ENCODE measurements around the gene ARL9. TPM values are rescaled to one million over a fixed set of nuclear protein-coding genes. Genes with fewer than 3 reads are reported as not detected.
A peak's percentile ranks its signal among the peaks of the same experiment; 100 is the strongest.
"Not testable (repeated sequence)": the region's sequence is repeated elsewhere in the genome, so short reads cannot be mapped to it uniquely, and the experiment has no call there.

ARL9 gene, protein sequence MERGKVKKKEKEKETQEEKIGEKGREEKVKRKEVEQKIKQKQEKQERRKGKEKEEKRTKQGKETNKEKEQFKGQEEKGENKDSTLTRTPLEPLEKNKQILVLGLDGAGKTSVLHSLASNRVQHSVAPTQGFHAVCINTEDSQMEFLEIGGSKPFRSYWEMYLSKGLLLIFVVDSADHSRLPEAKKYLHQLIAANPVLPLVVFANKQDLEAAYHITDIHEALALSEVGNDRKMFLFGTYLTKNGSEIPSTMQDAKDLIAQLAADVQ
- polyA plus RNA-seq = 1 to 10 TPM in 1 of 4 donors, under 1 TPM in 2, not detected in 1; 0.35 to 2.1 (median 0.54) TPM
- long read RNA-seq, donor 1 = 0 reads
- long read RNA-seq, donor 2 = 0 reads
- long read RNA-seq, donor 3 = 0 reads
- long read RNA-seq, donor 4 = 0 reads
- long read RNA-seq, donor 5, partial matches to known transcripts = 0 of 1 reads
- long read RNA-seq, donor 5, other reads (novel, unspliced or antisense) = 0 of 1 reads
- long read RNA-seq, donor 6 = 0 reads
- long read RNA-seq, donor 7 = 0 reads
- long read RNA-seq, donor 8 = 0 reads
- long read RNA-seq, donor 9 = 0 reads
- long read RNA-seq, donor 10 = 0 reads

DNA sequence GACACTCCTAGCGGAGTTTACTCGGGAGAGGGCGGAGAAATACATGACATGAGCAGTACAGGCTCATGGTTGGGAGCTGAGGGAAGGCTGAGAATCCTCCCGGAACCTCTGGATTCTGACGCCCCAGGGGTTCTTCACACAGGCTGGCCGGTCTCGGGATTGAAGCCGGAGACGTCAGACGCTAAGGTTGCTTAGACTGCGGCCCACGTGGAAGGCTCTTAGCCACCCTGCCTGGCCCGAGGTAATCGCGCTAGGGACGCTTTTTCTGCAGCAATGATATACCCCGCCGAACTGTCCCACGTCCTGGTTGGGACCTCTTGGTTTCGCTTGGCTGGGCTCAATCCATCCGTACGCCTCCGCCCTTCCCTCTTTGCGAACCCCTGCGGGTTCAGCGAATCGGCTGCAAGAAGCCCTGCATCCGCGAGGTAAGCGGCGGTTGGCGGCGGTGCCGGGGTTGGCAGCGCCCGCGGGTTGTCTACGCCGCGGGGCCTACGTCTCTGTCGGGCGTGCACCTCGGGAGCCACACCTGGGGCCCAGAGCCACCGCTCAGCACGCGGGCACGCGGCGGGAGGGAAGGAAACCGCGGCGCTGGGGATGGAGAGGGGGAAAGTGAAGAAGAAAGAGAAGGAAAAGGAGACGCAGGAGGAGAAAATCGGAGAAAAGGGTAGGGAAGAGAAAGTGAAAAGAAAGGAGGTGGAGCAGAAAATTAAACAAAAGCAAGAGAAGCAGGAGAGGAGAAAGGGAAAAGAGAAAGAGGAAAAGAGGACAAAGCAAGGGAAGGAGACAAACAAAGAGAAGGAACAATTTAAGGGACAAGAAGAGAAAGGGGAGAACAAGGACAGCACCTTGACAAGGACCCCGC is at the start of gene ARL9:
ARL9 (plus strand) TSS at position 523 of the 862 bp plus-strand sequence; CDS start at position 595, 72 bp downstream.
- DNase-seq (peak; percentile 71 to 78), FAIRE-seq (no peak)
- Histone ChIP-seq H3K9me3 (ENCODE audit: control insufficient read depth in 2 of 2, insufficient read depth in 1 of 2, low read depth in 1 of 2, low read length in 1 of 2) (no peaks in the 10 kb centered on the region), H3K4me1 (ENCODE audit: control insufficient read depth in 3 of 3, insufficient read depth in 2 of 3, low read depth in 1 of 3, low read length in 2 of 3) (peaks cover 0 to 9% (median 2%) of the 10 kb centered on the region in 3 donors), H3K27me3 (ENCODE audit: control insufficient read depth in 3 of 3, insufficient read depth in 3 of 3, low read length in 3 of 3) (peaks cover 0 to 11% (median 0%) of the 10 kb centered on the region in 3 donors), H3K36me3 (ENCODE audit: control insufficient read depth in 3 of 3, insufficient read depth in 2 of 3, low read depth in 1 of 3, low read length in 3 of 3) (peaks cover 3 to 7% (median 3%) of the 10 kb centered on the region in 3 donors), H3K4me3 (ENCODE audit: low read depth in 1 of 3, low read length in 3 of 3) (peak within 1 kb of the TSS; percentile 14 to 54 (median 43)), H3K27ac (ENCODE audit: low read depth in 1 of 3, low read length in 2 of 3) (peak within 1 kb of the TSS in 1 of 3 donors; percentile 78)
- WGBS, 3 donors = 1 to 5% (median 3%) methylated on average over 53 to 56 of the region's 56 CpGs

DNA sequence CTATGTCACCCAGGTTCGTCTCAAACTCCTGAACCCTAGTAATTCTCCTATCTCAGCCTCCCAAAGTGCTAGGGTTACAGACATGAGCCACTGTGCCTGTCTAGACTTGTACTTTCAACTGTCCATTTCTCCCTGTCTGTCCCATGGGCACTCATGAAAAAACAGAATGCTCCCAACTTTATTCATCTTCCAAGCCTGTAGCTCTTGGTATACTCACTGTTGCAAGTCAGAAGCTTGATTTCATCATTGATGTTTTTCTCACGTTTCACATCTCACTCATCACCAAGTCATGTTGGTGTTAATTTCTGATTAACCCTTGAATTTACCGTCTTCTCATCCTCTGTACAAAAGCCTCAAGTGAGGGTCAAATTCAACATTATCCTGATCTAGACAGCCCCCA is 45.5 kb upstream of the ARL9 start:
- Histone ChIP-seq H3K27me3 (ENCODE audit: control insufficient read depth in 3 of 3, insufficient read depth in 3 of 3, low read length in 3 of 3) (no peaks in the 10 kb centered on the region), H3K9me3 (ENCODE audit: control insufficient read depth in 2 of 2, insufficient read depth in 1 of 2, low read depth in 1 of 2, low read length in 1 of 2) (no peaks in the 10 kb centered on the region), H3K36me3 (ENCODE audit: control insufficient read depth in 3 of 3, insufficient read depth in 2 of 3, low read depth in 1 of 3, low read length in 3 of 3) (peaks cover 4 to 34% (median 5%) of the 10 kb centered on the region in 3 donors), H3K4me1 (ENCODE audit: control insufficient read depth in 3 of 3, insufficient read depth in 2 of 3, low read depth in 1 of 3, low read length in 2 of 3) (peaks cover 0 to 3% (median 0%) of the 10 kb centered on the region in 3 donors), H3K4me3 (ENCODE audit: low read depth in 1 of 3, low read length in 3 of 3) (no peak overlapping the region), H3K27ac (ENCODE audit: low read depth in 1 of 3, low read length in 2 of 3) (no peak overlapping the region)
- FAIRE-seq (no peak), DNase-seq (no peak)
- WGBS, 3 donors = 86 to 89% (median 87%) methylated on average over 3 of the region's 3 CpGs

DNA sequence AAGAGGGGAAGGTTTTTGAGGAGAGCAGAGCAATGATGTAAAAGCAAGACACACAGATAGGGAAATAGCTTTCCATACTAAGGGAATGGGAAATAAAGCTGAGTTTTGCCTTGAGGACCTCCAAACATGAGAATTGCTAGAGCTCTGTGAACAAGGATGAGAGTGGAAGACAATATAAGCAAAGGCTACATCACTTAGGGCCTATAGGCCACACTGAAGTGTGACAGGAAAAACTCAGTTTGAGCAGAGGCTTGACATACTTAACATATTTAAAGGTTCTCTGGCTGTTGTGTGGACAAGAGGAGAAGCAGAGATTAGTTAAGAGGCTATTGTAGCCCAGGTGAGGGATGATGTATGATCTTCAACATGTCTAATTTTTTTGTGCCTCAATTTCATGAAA is 43.4 kb upstream of the ARL9 start:
- H3K9me3 ChIP-seq (ENCODE audit: control insufficient read depth in 2 of 2, insufficient read depth in 1 of 2, low read depth in 1 of 2, low read length in 1 of 2) = no peaks in the 10 kb centered on the region
- FAIRE-seq = no peak
- H3K27me3 ChIP-seq (ENCODE audit: control insufficient read depth in 3 of 3, insufficient read depth in 3 of 3, low read length in 3 of 3) = no peaks in the 10 kb centered on the region
- H3K27ac ChIP-seq (ENCODE audit: low read depth in 1 of 3, low read length in 2 of 3) = no peak overlapping the region
- H3K4me3 ChIP-seq (ENCODE audit: low read depth in 1 of 3, low read length in 3 of 3) = no peak overlapping the region
- H3K36me3 ChIP-seq (ENCODE audit: control insufficient read depth in 3 of 3, insufficient read depth in 2 of 3, low read depth in 1 of 3, low read length in 3 of 3) = peaks cover 0 to 22% (median 3%) of the 10 kb centered on the region in 3 donors
- no peak for DNase-seq
- peaks cover 6 to 9% (median 9%) of the 10 kb centered on the region in 3 donors for H3K4me1 ChIP-seq (ENCODE audit: control insufficient read depth in 3 of 3, insufficient read depth in 2 of 3, low read depth in 1 of 3, low read length in 2 of 3)

DNA sequence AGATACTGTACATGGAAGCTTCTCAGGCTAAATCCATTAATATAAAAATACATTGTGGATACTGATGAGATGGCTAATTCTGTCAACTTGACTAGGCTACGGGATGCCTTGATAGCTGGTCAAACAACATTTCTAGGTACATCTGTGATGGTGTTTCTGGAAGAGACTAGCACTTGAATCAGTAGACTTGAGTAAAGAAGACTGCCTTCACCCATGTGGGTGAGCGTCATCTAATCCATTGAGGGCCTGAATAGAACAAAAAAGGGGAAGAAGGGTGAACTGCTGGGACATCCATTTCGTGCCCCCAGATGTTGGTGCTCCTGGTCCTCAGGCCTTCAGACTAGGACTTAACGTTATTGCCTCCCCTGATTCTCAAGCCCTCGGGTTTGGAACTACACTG is 41.9 kb upstream of the ARL9 start:
- Histone ChIP-seq H3K27ac (ENCODE audit: low read depth in 1 of 3, low read length in 2 of 3) (no peak overlapping the region), H3K27me3 (ENCODE audit: control insufficient read depth in 3 of 3, insufficient read depth in 3 of 3, low read length in 3 of 3) (no peaks in the 10 kb centered on the region), H3K4me1 (ENCODE audit: control insufficient read depth in 3 of 3, insufficient read depth in 2 of 3, low read depth in 1 of 3, low read length in 2 of 3) (peaks cover 6 to 9% (median 9%) of the 10 kb centered on the region in 3 donors), H3K9me3 (ENCODE audit: control insufficient read depth in 2 of 2, insufficient read depth in 1 of 2, low read depth in 1 of 2, low read length in 1 of 2) (no peaks in the 10 kb centered on the region), H3K36me3 (ENCODE audit: control insufficient read depth in 3 of 3, insufficient read depth in 2 of 3, low read depth in 1 of 3, low read length in 3 of 3) (peaks cover 0 to 18% (median 3%) of the 10 kb centered on the region in 3 donors), H3K4me3 (ENCODE audit: low read depth in 1 of 3, low read length in 3 of 3) (no peak overlapping the region)
- WGBS, 3 donors = 90 to 94% (median 92%) methylated on average over 5 of the region's 5 CpGs
- FAIRE-seq (no peak), DNase-seq (no peak)

DNA sequence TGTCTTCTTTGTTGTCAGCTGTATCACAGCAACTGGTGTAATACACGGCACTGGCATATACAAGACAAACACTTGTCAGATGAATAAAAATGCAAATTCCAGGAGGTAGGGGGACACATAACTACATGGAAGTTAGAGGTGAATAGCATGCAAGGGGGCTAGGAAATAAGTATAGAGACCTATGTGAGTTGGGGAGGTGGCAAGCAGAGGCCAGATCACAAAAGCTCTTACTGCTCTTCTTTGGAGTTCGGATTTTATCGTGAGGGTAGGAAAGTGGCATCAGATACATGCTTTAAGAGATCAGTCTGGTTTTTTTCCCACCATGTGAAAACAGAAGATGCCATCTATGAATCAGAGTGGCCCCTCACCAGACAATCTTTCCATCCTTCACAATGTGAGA is 41.0 kb upstream of the ARL9 start:
- FAIRE-seq (no peak), DNase-seq (no peak)
- no peak overlapping the region for H3K4me3 ChIP-seq (ENCODE audit: low read depth in 1 of 3, low read length in 3 of 3)
- WGBS, 3 donors = 75 to 82% (median 79%) methylated on average over 3 of the region's 3 CpGs
- no peaks in the 10 kb centered on the region for H3K27me3 ChIP-seq (ENCODE audit: control insufficient read depth in 3 of 3, insufficient read depth in 3 of 3, low read length in 3 of 3)
- H3K36me3 ChIP-seq (ENCODE audit: control insufficient read depth in 3 of 3, insufficient read depth in 2 of 3, low read depth in 1 of 3, low read length in 3 of 3) = peaks cover 0 to 18% (median 3%) of the 10 kb centered on the region in 3 donors
- H3K9me3 ChIP-seq (ENCODE audit: control insufficient read depth in 2 of 2, insufficient read depth in 1 of 2, low read depth in 1 of 2, low read length in 1 of 2) = no peaks in the 10 kb centered on the region
- H3K27ac ChIP-seq (ENCODE audit: low read depth in 1 of 3, low read length in 2 of 3) = no peak overlapping the region
- H3K4me1 ChIP-seq (ENCODE audit: control insufficient read depth in 3 of 3, insufficient read depth in 2 of 3, low read depth in 1 of 3, low read length in 2 of 3) = peaks cover 6 to 9% (median 9%) of the 10 kb centered on the region in 3 donors

DNA sequence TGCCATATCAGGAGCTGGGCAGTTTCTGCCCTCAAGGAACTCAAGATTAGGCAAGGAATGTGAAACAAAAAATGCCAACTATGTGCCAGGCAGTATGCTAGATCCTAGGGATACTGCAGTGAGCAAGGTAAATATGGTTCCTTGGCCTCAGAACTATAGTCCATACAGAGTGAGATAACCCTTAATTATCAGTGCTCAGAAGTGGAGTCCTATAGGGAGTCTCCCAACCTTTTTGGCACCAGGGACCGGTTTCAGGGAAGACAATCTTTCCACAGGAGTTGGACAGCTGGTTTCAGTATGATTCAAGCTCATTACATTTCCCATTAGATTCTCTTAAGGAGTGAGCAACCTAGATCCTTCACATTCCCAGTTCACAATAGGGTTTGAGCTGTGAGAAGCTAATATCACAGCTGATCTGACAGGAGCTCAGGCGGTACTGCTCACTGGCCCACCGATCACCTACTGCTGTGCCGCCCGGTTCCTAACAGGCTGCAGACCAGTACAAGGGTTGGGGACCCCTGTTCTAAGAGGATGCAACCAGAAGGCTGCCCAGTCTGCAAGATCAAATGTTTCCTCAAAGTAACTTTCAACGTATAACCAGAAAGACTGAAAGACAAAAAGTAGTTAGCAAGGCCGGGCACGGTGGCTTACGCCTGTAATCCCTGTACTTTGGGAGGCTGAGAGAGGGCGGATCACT is 39.8 kb upstream of the ARL9 start:
- H3K4me3 ChIP-seq (ENCODE audit: low read depth in 1 of 3, low read length in 3 of 3) = peak overlapping the region in 2 of 3 donors; percentile 41 to 100
- no peaks in the 10 kb centered on the region for H3K27me3 ChIP-seq (ENCODE audit: control insufficient read depth in 3 of 3, insufficient read depth in 3 of 3, low read length in 3 of 3)
- WGBS, 3 donors = 60 to 65% (median 62%) methylated on average over 10 of the region's 10 CpGs
- H3K9me3 ChIP-seq (ENCODE audit: control insufficient read depth in 2 of 2, insufficient read depth in 1 of 2, low read depth in 1 of 2, low read length in 1 of 2) = no peaks in the 10 kb centered on the region
- H3K27ac ChIP-seq (ENCODE audit: low read depth in 1 of 3, low read length in 2 of 3) = peak overlapping the region; percentile 9 to 60 (median 25)
- FAIRE-seq (no peak), DNase-seq (peak; percentile 7 to 11)
- H3K36me3 ChIP-seq (ENCODE audit: control insufficient read depth in 3 of 3, insufficient read depth in 2 of 3, low read depth in 1 of 3, low read length in 3 of 3) = peaks cover 0 to 18% (median 3%) of the 10 kb centered on the region in 3 donors
- H3K4me1 ChIP-seq (ENCODE audit: control insufficient read depth in 3 of 3, insufficient read depth in 2 of 3, low read depth in 1 of 3, low read length in 2 of 3) = peaks cover 6 to 9% (median 9%) of the 10 kb centered on the region in 3 donors

DNA sequence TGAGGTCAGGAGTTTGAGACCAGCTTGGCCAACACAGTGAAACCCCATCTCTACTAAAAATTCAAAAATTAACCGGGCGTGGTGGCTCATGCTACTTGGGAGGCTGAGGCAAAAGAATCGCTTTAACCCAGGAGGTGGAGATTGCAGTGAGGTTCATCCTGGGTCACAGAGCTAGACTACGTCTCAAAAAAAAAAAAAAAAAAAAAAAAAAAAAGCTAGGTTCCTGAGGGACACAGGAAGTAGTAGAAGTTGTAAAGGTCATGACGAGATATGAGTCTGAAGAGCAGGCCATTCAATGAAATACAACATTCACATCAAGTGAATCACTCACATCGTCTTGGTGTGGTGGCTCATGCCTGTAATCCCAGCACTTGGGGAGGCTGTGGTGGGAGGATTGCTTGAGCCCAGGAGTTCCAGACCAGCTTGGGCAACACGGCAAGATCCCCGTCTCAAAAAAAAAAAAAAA is 39.3 kb upstream of the ARL9 start:
- 3 to 9% (median 8%) methylated on average over 8 of the region's 8 CpGs for WGBS, 3 donors
- peak; percentile 73 to 85 for DNase-seq

More for the DNA sequence above, 39.3 kb upstream of the ARL9 start:
- H3K36me3 ChIP-seq (ENCODE audit: control insufficient read depth in 3 of 3, insufficient read depth in 2 of 3, low read depth in 1 of 3, low read length in 3 of 3) = peaks cover 0 to 18% (median 3%) of the 10 kb centered on the region in 3 donors
- peak overlapping the region; percentile 89 to 98 (median 95) for H3K27ac ChIP-seq (ENCODE audit: low read depth in 1 of 3, low read length in 2 of 3)
- not testable (repeated sequence) for H3K27me3 ChIP-seq (ENCODE audit: control insufficient read depth in 3 of 3, insufficient read depth in 3 of 3, low read length in 3 of 3); H3K9me3 ChIP-seq (ENCODE audit: control insufficient read depth in 2 of 2, insufficient read depth in 1 of 2, low read depth in 1 of 2, low read length in 1 of 2); H3K4me1 ChIP-seq (ENCODE audit: control insufficient read depth in 3 of 3, insufficient read depth in 2 of 3, low read depth in 1 of 3, low read length in 2 of 3); FAIRE-seq
- peak overlapping the region in 2 of 3 donors; percentile 98 to 100 for H3K4me3 ChIP-seq (ENCODE audit: low read depth in 1 of 3, low read length in 3 of 3)

Measured in small intestine (tissue), 16 donors.